ENCODE data around the gene AKNA. TPM values are rescaled to one million over a fixed set of nuclear protein-coding genes. Genes with fewer than 3 reads are reported as not detected.
A peak's percentile ranks its signal among the peaks of the same experiment; 100 is the strongest.

The AKNA gene
- total RNA-seq, 3 donors from 2014 or later, result 20.1 to 52.0 (median 35.7) TPM

GRCh38 chr9:114386361-114386885 lies 1.4 kb downstream of the AKNA start:
- Histone ChIP-seq H3K36me3 (no peaks in the 10 kb centered on the region), H3K9me3 (no peaks in the 10 kb centered on the region), H3K4me1 (peaks cover 12 to 13% of the 10 kb centered on the region in 2 donors), H3K27me3 (no peaks in the 10 kb centered on the region), H3K27ac (peak overlapping the region; percentile 87 to 97), H3K4me3 (peak overlapping the region; percentile 50 to 77 (median 51))
- TF ChIP-seq POLR2A (IDR thresholded peaks at IDR 0.05) (no peak), CTCF (IDR thresholded peaks at IDR 0.05) (no peak), POLR2AphosphoS5 (IDR thresholded peaks at IDR 0.05) (no peak)
- intact Hi-C loops (cut with DNase I; ENCODE audit: low total_unique reads), result no loop called here
- DNase-seq (ENCODE audit: low spot score in 2 of 2), result no peak

DNA sequence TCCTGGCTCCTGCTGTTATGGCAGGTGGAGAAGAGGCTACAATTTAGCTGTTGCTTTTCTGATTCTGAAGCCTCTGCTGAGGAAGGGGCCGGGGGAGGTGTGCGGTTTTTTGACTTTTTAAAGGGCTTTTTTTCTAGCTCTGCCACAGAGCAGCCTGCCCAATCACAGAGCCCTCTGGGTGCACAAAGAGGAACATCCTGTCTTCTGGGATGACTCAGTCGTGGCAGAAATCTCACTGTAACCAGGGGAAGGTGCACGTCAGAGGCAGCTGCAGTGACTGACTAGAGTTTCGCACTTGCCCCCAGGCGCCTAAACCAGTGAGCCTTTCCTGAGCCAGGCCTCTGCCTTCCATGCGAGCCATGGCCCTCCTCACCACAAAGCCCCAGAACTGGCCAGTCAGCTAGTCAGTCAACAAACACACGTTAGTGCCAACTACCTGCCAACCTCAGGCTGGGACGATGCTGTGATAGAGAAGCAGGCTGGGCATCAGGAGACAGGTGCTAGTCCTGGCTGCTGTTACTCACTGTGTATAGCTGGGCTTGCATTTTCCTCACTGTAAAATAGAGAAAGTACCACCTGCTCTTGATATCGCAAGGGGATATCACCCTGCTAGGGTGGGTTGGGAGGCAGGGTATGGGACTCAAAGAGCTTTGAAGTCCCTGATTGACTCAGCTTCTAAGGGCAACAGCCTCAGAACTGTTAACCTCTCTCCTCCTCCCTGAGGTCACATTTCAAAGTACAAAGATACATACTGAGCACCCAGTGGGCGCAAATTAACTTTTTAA lies 2.2 kb downstream of the AKNA start:
- Histone ChIP-seq H3K27me3 (no peaks in the 10 kb centered on the region), H3K4me1 (peaks cover 12 to 13% of the 10 kb centered on the region in 2 donors), H3K36me3 (no peaks in the 10 kb centered on the region), H3K4me3 (peak overlapping the region; percentile 50 to 77 (median 51)), H3K27ac (peak overlapping the region; percentile 87 to 97), H3K9me3 (no peaks in the 10 kb centered on the region)
- intact Hi-C loops (cut with DNase I; ENCODE audit: low total_unique reads), result no loop called here
- TF ChIP-seq POLR2A (IDR thresholded peaks at IDR 0.05) (no peak), CTCF (IDR thresholded peaks at IDR 0.05) (no peak), POLR2AphosphoS5 (IDR thresholded peaks at IDR 0.05) (peak in 2 of 3 donors; percentile 45 to 51)
- peak; percentile 75 to 82 for DNase-seq (ENCODE audit: low spot score in 2 of 2)

DNA sequence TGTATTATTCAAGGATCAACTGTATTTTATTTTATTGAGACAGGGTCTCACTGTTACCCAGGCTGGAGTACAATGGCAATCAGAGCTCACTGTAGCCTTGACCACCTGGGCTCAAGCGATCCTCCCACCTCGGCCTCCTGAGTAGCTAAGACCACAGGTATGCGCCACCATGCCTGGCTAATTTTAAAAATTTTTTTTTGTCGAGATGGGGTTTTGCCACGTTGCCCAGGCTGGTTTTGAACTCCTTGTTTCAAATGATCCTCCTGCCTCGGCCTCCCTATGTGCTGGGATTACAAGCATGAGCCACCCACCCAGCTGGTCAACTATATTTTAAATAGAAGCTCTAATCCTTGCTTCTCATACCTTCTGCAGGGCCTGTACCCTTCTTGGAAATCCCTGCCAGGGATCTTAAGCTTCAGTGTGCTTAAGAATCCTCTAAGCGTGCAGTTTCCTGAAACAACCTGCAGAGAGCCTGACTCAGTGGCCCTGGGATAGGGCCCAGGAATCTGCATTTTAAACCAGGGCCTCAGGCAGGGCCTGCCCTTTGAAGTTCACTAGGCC lies 2.9 kb downstream of the AKNA start:
- H3K36me3 ChIP-seq, result no peaks in the 10 kb centered on the region
- no peaks in the 10 kb centered on the region for H3K9me3 ChIP-seq
- peak overlapping the region; percentile 87 to 97 for H3K27ac ChIP-seq
- H3K4me3 ChIP-seq, result peak overlapping the region in 2 of 3 donors; percentile 6 to 22
- no peaks in the 10 kb centered on the region for H3K27me3 ChIP-seq
- TF ChIP-seq POLR2AphosphoS5 (IDR thresholded peaks at IDR 0.05) (no peak), POLR2A (IDR thresholded peaks at IDR 0.05) (no peak), CTCF (IDR thresholded peaks at IDR 0.05) (no peak)
- intact Hi-C loops (cut with DNase I; ENCODE audit: low total_unique reads), result no loop called here
- H3K4me1 ChIP-seq, result peaks cover 12 to 13% of the 10 kb centered on the region in 2 donors
- DNase-seq (ENCODE audit: low spot score in 2 of 2), result no peak

DNA sequence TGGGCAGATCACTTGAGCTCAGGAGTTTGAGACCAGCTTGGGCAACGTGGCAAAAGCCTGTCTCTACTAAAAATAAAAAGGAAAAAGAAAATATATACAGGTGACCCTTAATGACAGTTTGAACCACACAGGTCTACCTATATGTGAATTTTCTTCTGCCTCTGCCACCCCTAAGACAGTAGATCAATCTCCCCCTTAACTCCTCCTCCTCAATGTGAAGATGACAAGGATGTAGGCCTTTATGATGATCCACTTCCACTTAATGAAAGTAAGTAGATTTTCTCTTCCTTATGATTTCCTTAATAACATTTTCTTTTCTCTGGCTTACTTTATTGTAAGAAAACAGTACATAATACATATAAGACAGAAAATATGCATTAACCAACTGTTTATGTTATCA lies 3.4 kb downstream of the AKNA start:
- TF ChIP-seq POLR2AphosphoS5 (IDR thresholded peaks at IDR 0.05) (no peak), POLR2A (IDR thresholded peaks at IDR 0.05) (no peak), CTCF (IDR thresholded peaks at IDR 0.05) (no peak)
- H3K27ac ChIP-seq, result peak overlapping the region; percentile 87 to 97
- H3K36me3 ChIP-seq, result no peaks in the 10 kb centered on the region
- no peak for DNase-seq (ENCODE audit: low spot score in 2 of 2)
- peaks cover 12 to 13% of the 10 kb centered on the region in 2 donors for H3K4me1 ChIP-seq
- H3K9me3 ChIP-seq, result no peaks in the 10 kb centered on the region
- no peak overlapping the region for H3K4me3 ChIP-seq
- intact Hi-C loops (cut with DNase I; ENCODE audit: low total_unique reads), result no loop called here
- H3K27me3 ChIP-seq, result no peaks in the 10 kb centered on the region
